ENCODE data around the gene SOAT1. TPM values are rescaled to one million over a fixed set of nuclear protein-coding genes. Genes with fewer than 3 reads are reported as not detected.

SOAT1 gene
- total and polyA plus RNA-seq, 10 of the 15 experiments (the other 5 are each of a cell fraction or from before 2014, with no cell fraction given) = 8.6 to 68.5 (median 22.3) TPM

- ChIA-PET SMC1A (ENCODE audit: uncharacterized antibody, unreplicated experiment) (no interaction called here), POLR2A (no interaction called here), CTCF (interaction anchor here (1.2 kb wide), 1 partner anchor 28 kb away, joined by 3 read pairs; the partner anchor contains the start of gene AXDND1), RAD21 (ENCODE audit: unreplicated experiment) (no interaction called here)
- Histone ChIP-seq H3K4me1 (ENCODE audit: control insufficient read depth, insufficient read depth, low read length) (no peaks in the 10 kb centered on the region), H3K9ac (ENCODE audit: control insufficient read depth, insufficient read depth, low read length) (no peak overlapping the region), H2AFZ (ENCODE audit: control insufficient read depth, low read depth, low read length) (no peak overlapping the region), H3K4me2 (ENCODE audit: control insufficient read depth, insufficient read depth) (no peak overlapping the region), H3K27ac (ENCODE audit: control insufficient read depth, insufficient read depth) (no peak overlapping the region), H3K36me3 (ENCODE audit: control insufficient read depth in 2 of 2, insufficient read depth in 2 of 2, low read length in 1 of 2) (peaks cover 3 to 11% of the 10 kb centered on the region in 2 experiments; a peak in 3 of 4 replicates), H3K79me2 (ENCODE audit: control insufficient read depth, insufficient read depth, low read length) (no peaks in the 10 kb centered on the region), H4K20me1 (ENCODE audit: control insufficient read depth, insufficient read depth) (no peaks in the 10 kb centered on the region), H3K27me3 (replicated peaks in 1 of 2; ENCODE audit: control insufficient read depth in 2 of 2, insufficient read depth in 2 of 2, low read length in 1 of 2) (no peaks in the 10 kb centered on the region), H3K4me3 (no peak overlapping the region), H3K9me3 (replicated peaks; ENCODE audit: control insufficient read depth, insufficient read depth, low read length) (no peaks in the 10 kb centered on the region)
- no peak for ATAC-seq
- no peak for DNase-seq (ENCODE audit: low read depth, low spot score)
- in situ Hi-C loops (cut with MboI) = no loop called here
- intact Hi-C loops (cut with micrococcal nuclease; ENCODE audit: unreplicated experiment) = no loop called here
- 91% methylated on average over 2 of the region's 2 CpGs for WGBS (ENCODE audit: insufficient coverage, insufficient replicate concordance, low lambda C conversion rate, missing lambda C conversion rate)
- no peak for FAIRE-seq
- TF ChIP-seq E4F1 (IDR thresholded peaks at IDR 0.05; ENCODE audit: borderline replicate concordance, partially characterized antibody) (no peak), E2F8 (IDR thresholded peaks at IDR 0.05; ENCODE audit: low read depth, partially characterized antibody) (no peak), ZBED1 (IDR thresholded peaks at IDR 0.05; ENCODE audit: borderline replicate concordance) (no peak), ZBTB33 (IDR thresholded peaks at IDR 0.05) (no peak), NR2C2 (IDR thresholded peaks at IDR 0.05; ENCODE audit: borderline replicate concordance, control insufficient read depth, insufficient read length, low read depth) (no peak), TARDBP (IDR thresholded peaks at IDR 0.05; ENCODE audit: borderline replicate concordance) (no peak), LARP7 (IDR thresholded peaks at IDR 0.05) (no peak), CTCF (IDR thresholded peaks at IDR 0.05 in 2 of 3, conservative IDR thresholded peaks at IDR 0.05 in 1 of 3; ENCODE audit: control insufficient read depth in 2 of 3, extremely low read depth in 1 of 3, insufficient read depth in 1 of 3, low read depth in 3 of 3, low read length in 3 of 3) (no peak), PAX8 (IDR thresholded peaks at IDR 0.05) (no peak), EGR1 (IDR thresholded peaks at IDR 0.05; ENCODE audit: borderline replicate concordance in 1 of 2, low read depth in 2 of 2, low read length in 2 of 2) (no peak), SUPT20H (IDR thresholded peaks at IDR 0.05; ENCODE audit: borderline replicate concordance, control insufficient read depth, low read depth, low read length) (no peak), ASH2L (IDR thresholded peaks at IDR 0.05; ENCODE audit: borderline replicate concordance, low read depth) (no peak), EED (IDR thresholded peaks at IDR 0.05; ENCODE audit: low read depth) (no peak)
- no TSS peak for BruUV-seq (replicated peaks)
Observed at GRCh38 chr1:179337288-179337687, 43.7 kb downstream of the SOAT1 start.
